Ectodermal cell (in vitro differentiated cells): ENCODE results near the gene ABHD6.
"Not testable (repeated sequence)": the region's sequence is repeated elsewhere in the genome, so short reads cannot be mapped to it uniquely, and the experiment has no call there.

Experiments used
- H3K27ac ChIP-seq: 2 replicates; pipeline ENCODE4 v1.7.0; 2013; ENCODE audit warnings: mild to moderate bottlenecking, low read depth, low read length; ENCODE audit not compliant: insufficient read depth, poor library complexity, severe bottlenecking
- H3K27me3 ChIP-seq: 2 replicates; pipeline ENCODE4 v1.7.0; 2013; ENCODE audit warnings: mild to moderate bottlenecking, low read length; ENCODE audit not compliant: insufficient read depth, control insufficient read depth, poor library complexity, severe bottlenecking
- H3K36me3 ChIP-seq: one replicate; pipeline ENCODE4 v1.7.0; 2013; ENCODE audit warnings: low read length; ENCODE audit not compliant: control insufficient read depth, insufficient read depth
- H3K4me1 ChIP-seq: one replicate; pipeline ENCODE4 v1.7.0; 2013; ENCODE audit warnings: low read length; ENCODE audit not compliant: control insufficient read depth, insufficient read depth
- H3K4me3 ChIP-seq: 2 replicates; pipeline ENCODE4 v1.7.0; 2013; ENCODE audit warnings: low read depth, low read length, control low read depth; ENCODE audit not compliant: insufficient read depth
- H3K9me3 ChIP-seq: 2 replicates; pipeline ENCODE4 v1.7.0; 2013; ENCODE audit warnings: mild to moderate bottlenecking, low read length, moderate library complexity; ENCODE audit not compliant: control insufficient read depth
- WGBS, 2 experiments: methylation state at CpG; one replicate each; pipeline ENCODE4 v1.1.7; 2013; ENCODE audit warnings: missing lambda C conversion rate in 2 of 2; 5-methylcytosine and 5-hydroxymethylcytosine counted together

The ABHD6 gene

DNA sequence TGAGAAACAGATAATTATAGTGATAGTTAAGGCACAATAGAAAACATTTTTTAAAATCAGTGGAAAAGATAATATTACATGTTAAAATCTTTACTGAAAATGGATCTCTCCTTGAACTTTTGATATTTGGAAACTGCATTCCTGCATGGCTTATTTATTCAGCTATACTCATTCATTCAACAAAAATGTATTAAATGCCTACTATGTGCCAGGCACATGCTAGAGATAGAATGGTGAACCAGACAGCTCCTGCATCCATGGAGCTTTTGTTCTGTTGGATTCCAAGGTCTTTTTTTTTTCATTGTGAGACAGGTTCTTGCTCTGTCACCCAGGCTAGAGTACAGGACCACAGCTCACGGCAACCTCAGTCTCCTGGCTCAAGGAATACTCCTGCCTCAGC lies 99.6 kb downstream of the ABHD6 start:
- 85 to 94% methylated on average over 1 of the region's 1 CpG for WGBS, 2 experiments
- Histone ChIP-seq H3K9me3 (no peaks in the 10 kb centered on the region), H3K27ac (no peak overlapping the region), H3K36me3 (no peaks in the 10 kb centered on the region), H3K27me3 (peaks cover 17% of the 10 kb centered on the region), H3K4me3 (no peak overlapping the region), H3K4me1 (peaks cover 6% of the 10 kb centered on the region)

DNA sequence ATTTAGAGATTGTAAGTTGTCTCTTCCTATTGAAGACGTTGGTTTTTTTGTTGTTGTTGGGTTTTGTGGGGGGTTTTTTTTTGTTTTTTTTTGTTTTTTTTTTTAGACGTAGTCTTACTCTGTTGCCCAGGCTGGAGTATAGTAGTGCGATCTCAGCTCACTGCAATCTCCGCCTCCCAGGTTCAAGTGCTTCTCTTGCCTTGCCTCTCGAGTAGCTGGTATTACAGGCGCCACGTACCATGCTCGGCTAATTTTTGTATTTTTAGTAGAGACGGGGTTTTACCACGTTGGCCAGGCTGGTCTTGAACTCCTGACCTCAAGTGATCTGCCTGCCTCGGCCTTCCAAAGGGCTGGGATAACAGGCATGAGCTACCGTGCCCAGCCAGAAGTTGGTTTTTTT lies 101.6 kb downstream of the ABHD6 start:
- 93 to 94% methylated on average over 12 of the region's 12 CpGs for WGBS, 2 experiments
- H3K27me3 ChIP-seq, H3K4me1 ChIP-seq, H3K4me3 ChIP-seq, H3K36me3 ChIP-seq, H3K27ac ChIP-seq, H3K9me3 ChIP-seq: not testable (repeated sequence)

- Histone ChIP-seq H3K27me3 (no peaks in the 10 kb centered on the region), H3K9me3 (no peaks in the 10 kb centered on the region), H3K4me3 (no peak overlapping the region), H3K36me3 (no peaks in the 10 kb centered on the region), H3K4me1 (no peaks in the 10 kb centered on the region), H3K27ac (no peak overlapping the region)
- WGBS, 2 experiments = 90 to 96% methylated on average over 3 of the region's 3 CpGs
These were observed 103.1 kb downstream of the ABHD6 start for GRCh38 chr3:58340594-58341244.

DNA sequence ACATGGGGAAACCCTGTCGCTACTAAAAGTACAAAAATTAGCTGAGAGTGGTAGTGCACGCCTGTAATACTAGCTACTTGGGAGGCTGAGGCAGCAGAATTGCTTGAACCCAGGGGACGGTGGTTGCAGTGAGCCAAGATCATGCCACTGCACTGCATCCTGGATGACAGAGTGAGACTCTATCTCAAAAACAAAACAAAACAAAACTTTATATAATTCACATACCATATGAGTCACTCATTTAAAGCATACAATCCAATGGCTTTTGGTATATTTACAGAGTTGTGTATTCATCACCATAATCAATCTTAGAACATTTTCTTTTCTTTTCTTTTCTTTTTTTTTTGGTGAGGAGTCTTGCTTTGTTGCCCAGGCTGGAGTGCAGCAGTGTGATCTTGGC lies 103.8 kb downstream of the ABHD6 start:
- H3K27me3 ChIP-seq = no peaks in the 10 kb centered on the region
- H3K36me3 ChIP-seq = no peaks in the 10 kb centered on the region
- WGBS, 2 experiments = 92 to 95% methylated on average over 3 of the region's 3 CpGs
- no peaks in the 10 kb centered on the region for H3K4me1 ChIP-seq
- H3K27ac ChIP-seq = no peak overlapping the region
- H3K4me3 ChIP-seq = no peak overlapping the region
- H3K9me3 ChIP-seq = no peaks in the 10 kb centered on the region

DNA sequence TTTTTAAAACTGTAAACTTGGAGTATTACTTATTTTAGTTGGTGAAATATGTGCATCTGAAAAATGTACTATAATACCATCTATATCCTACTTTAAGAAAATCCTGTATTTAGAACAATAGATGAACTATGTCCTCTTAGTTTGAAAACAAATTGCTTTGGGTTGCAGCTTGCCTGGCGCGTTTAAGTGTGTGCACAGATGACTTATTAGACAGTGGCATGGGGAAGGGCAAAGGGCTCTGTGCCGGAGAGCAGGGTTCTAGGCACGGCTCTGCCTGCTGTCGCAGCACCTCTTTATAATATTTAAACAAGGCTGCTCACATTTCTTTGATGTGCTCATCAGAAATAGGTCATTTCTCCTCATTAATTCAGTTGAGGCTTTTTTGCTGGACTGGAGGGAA lies 105.1 kb downstream of the ABHD6 start:
- WGBS, 2 experiments = 96% methylated on average over 5 of the region's 5 CpGs

More for the DNA sequence above, 105.1 kb downstream of the ABHD6 start:
- Histone ChIP-seq H3K27me3 (no peaks in the 10 kb centered on the region), H3K4me1 (no peaks in the 10 kb centered on the region), H3K36me3 (no peaks in the 10 kb centered on the region), H3K9me3 (no peaks in the 10 kb centered on the region), H3K27ac (no peak overlapping the region), H3K4me3 (no peak overlapping the region)
